Measurements from ENCODE around the gene UFL1. TPM values are rescaled to one million over a fixed set of nuclear protein-coding genes. Genes with fewer than 3 reads are reported as not detected.
"Not testable (repeated sequence)": the region's sequence is repeated elsewhere in the genome, so short reads cannot be mapped to it uniquely, and the experiment has no call there.

UFL1 gene
- total RNA-seq, 1 donor from 2014 or later, result 18.0 TPM

- no peak overlapping the region for H3K4me3 ChIP-seq (ENCODE audit: low read depth, low read length)
- no peak for DNase-seq (ENCODE audit: low read depth)
- TF ChIP-seq CTCF (conservative IDR thresholded peaks at IDR 0.05; ENCODE audit: low read depth, low read length), result no peak
Observed at GRCh38 chr6:96537726-96538125, 16.1 kb downstream of the UFL1 start.

- peak; percentile 45 for TF ChIP-seq CTCF (conservative IDR thresholded peaks at IDR 0.05; ENCODE audit: low read depth, low read length)
- no peak for DNase-seq (ENCODE audit: low read depth)
- no peak overlapping the region for H3K4me3 ChIP-seq (ENCODE audit: low read depth, low read length)
Observed at GRCh38 chr6:96542702-96543101, 21.1 kb downstream of the UFL1 start.

- no peak overlapping the region for H3K4me3 ChIP-seq (ENCODE audit: low read depth, low read length)
- no peak for TF ChIP-seq CTCF (conservative IDR thresholded peaks at IDR 0.05; ENCODE audit: low read depth, low read length)
- no peak for DNase-seq (ENCODE audit: low read depth)
Observed at GRCh38 chr6:96545882-96546281, 24.3 kb downstream of the UFL1 start.

- no peak for TF ChIP-seq CTCF (conservative IDR thresholded peaks at IDR 0.05; ENCODE audit: low read depth, low read length)
- no peak overlapping the region for H3K4me3 ChIP-seq (ENCODE audit: low read depth, low read length)
- DNase-seq (ENCODE audit: low read depth), result no peak
Observed at GRCh38 chr6:96547654-96548053, 26.0 kb downstream of the UFL1 start.

- TF ChIP-seq CTCF (conservative IDR thresholded peaks at IDR 0.05; ENCODE audit: low read depth, low read length), result no peak
Observed at GRCh38 chr6:96554558-96554957, 33.0 kb downstream of the UFL1 start.

GRCh38 chr6:96559740-96560139, 38.1 kb downstream of the UFL1 start:
- not testable (repeated sequence) for DNase-seq (ENCODE audit: low read depth)

More at GRCh38 chr6:96554558-96554957, 33.0 kb downstream of the UFL1 start:
- DNase-seq (ENCODE audit: low read depth), result no peak
- H3K4me3 ChIP-seq (ENCODE audit: low read depth, low read length), result no peak overlapping the region

GRCh38 chr6:96562886-96563285, 41.3 kb downstream of the UFL1 start, which contains the start of gene FHL5:
TSS of gene FHL5 (plus strand) at chr6:96563128. CDS start at chr6:96603614, 40,486 bp downstream.
- TF ChIP-seq CTCF (conservative IDR thresholded peaks at IDR 0.05; ENCODE audit: low read depth, low read length), result no peak
- no peak within 1 kb of the TSS for H3K4me3 ChIP-seq (ENCODE audit: low read depth, low read length)
- DNase-seq (ENCODE audit: low read depth), result no peak

More at GRCh38 chr6:96559740-96560139, 38.1 kb downstream of the UFL1 start:
- not testable (repeated sequence) for H3K4me3 ChIP-seq (ENCODE audit: low read depth, low read length)

Measured in epithelial cell of proximal tubule (primary cell).